ES-I3 (cell line): ENCODE measurements around the gene NANOGP8.

Experiments
- H3K36me3 ChIP-seq: 2 replicates; pipeline ENCODE4 v1.6.1; 2013; ENCODE audit warnings: mild to moderate bottlenecking, low read length, control low read depth, moderate library complexity; ENCODE audit not compliant: insufficient read depth
- H3K4me1 ChIP-seq: 2 replicates; pipeline ENCODE4 v1.6.1; 2013; ENCODE audit warnings: mild to moderate bottlenecking, control low read depth, low read length; ENCODE audit not compliant: insufficient read depth
- H3K9ac ChIP-seq: 2 replicates; pipeline ENCODE4 v1.6.1; 2013; ENCODE audit warnings: low read depth, mild to moderate bottlenecking, low read length, moderate library complexity
- H3K9me3 ChIP-seq: 2 replicates; pipeline ENCODE4 v1.6.1; 2013; ENCODE audit warnings: mild to moderate bottlenecking, low read length, moderate library complexity; ENCODE audit not compliant: control insufficient read depth, insufficient read depth

The NANOGP8 gene

GRCh38 chr15:35060591-35060990 lies 24.5 kb downstream of the NANOGP8 start:
- Histone ChIP-seq H3K9ac (no peak overlapping the region), H3K9me3 (no peaks in the 10 kb centered on the region), H3K4me1 (peaks cover 31% of the 10 kb centered on the region), H3K36me3 (no peaks in the 10 kb centered on the region)

DNA sequence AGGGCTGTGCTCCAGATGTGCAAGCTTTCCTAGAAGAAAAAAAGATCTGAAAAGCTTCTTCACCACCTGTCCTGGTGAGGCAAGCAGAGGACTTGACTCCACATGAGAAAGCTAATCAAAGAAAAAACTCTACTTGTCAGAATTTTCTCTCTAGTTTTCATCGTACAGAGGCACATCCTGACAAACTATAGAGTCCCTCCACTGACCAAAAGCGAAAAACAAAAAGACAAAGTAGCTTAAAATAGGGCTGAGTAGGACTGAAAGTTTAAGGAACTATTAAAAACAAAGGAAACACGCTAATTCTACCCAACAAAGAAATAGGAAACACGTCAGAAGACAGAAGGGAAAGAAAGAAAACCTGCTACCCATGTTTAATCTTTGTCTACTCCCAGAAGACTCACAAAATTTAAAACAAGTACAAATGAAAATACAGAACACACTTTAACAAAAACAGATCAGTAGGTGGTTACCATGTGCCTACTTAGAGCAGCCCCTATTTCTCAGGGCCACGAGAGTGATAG lies 26.5 kb downstream of the NANOGP8 start:
- H3K9ac ChIP-seq: no peak overlapping the region
- H3K9me3 ChIP-seq: no peaks in the 10 kb centered on the region
- H3K4me1 ChIP-seq: peaks cover 21% of the 10 kb centered on the region
- H3K36me3 ChIP-seq: no peaks in the 10 kb centered on the region

DNA sequence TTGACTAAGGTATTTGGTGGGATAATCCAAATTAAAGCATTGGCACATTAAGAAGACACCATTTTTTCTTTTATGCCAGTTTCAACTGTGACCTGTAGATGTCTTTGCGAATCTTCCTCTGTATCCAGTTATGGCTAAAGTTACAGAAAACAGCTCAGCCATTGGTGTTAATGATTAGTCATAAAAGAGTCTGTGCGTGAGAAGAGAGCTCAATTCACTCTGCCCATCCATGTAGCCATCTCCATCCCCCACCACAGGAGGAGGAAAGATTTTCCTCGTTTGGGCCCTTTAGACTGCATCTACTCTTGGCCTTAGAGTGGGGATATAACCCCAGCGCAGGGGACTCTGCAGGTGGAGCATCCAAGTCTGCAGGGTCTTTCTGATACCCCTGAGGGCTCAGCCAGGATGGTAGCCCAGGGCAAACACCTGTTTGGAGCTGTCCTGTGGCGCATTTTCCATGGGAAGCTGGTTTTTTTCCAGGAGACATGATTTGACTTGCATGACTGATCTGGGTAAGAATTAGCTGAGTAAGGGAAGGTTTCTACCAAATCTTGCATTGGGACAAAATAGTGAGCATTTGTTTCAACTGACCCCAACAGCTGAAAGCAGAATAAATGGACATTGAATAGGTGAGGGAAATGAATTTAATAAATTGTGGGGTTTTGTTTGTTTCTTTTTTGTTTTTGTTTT lies 29.5 kb downstream of the NANOGP8 start:
- Histone ChIP-seq H3K4me1 (peaks cover 4% of the 10 kb centered on the region), H3K36me3 (no peaks in the 10 kb centered on the region), H3K9me3 (no peaks in the 10 kb centered on the region), H3K9ac (no peak overlapping the region)

DNA sequence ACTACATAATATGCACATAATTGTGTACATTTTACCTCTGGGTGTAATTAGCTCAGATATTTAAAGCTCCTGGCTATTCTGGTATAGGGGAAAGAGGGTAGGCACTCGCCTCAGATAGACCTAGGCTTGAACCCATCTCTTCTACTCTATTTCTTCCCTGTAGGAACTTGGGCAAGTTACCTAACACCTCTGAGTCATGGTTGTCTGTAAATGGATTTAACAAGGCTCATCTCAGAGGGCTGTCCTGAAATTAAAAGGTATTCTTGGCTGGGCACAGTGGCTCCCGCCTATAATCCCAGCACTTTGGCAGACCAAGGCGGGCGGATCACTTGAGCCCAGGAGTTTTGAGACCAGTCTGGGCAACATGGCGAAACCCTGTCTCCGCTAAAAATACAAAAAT lies 30.7 kb downstream of the NANOGP8 start:
- peaks cover 4% of the 10 kb centered on the region for H3K4me1 ChIP-seq
- no peak overlapping the region for H3K9ac ChIP-seq
- H3K36me3 ChIP-seq: no peaks in the 10 kb centered on the region
- no peaks in the 10 kb centered on the region for H3K9me3 ChIP-seq

DNA sequence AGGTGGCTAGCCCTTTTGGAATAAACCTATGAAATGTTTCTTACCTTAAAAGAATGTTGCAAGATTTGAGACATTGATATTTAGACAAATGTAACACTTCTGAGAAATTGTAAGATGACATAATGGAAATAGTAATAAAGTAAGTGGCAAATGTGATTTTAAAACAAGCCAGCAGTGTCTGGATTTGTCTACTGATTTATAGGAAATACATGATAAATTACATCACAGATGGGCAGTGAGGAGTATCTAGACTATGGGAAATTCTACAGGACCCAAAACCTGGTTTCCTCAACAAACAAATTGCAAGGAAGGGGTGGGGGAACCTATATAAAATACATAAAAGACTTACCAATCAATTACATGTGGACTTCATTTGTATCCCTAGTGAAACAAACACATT lies 37.1 kb downstream of the NANOGP8 start:
- Histone ChIP-seq H3K9me3 (no peaks in the 10 kb centered on the region), H3K9ac (no peak overlapping the region), H3K36me3 (no peaks in the 10 kb centered on the region), H3K4me1 (0 out of 2 replicates have a peak, but pooled peaks cover 4% of the 10 kb centered on the region)

DNA sequence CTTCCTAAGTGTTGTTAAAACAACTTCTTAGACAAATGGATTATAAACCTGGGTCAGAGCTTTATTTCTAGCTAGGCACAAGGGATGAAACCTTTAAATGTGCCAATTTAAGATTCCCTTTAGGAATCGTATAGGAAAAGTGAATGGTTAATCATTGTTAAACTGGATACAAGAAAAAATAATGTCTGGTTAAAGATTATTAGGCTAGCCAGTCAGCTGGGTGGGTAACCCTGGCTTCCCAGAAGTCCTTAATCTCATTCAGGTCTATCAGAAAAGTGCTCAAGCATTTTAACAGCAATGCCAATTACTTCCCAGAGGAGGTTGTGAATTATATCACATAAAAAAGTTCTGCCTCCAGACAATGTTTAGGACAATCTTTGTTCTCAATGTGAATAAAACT lies 37.6 kb downstream of the NANOGP8 start:
- H3K4me1 ChIP-seq: 0 out of 2 replicates have a peak, but pooled peaks cover 4% of the 10 kb centered on the region
- no peaks in the 10 kb centered on the region for H3K36me3 ChIP-seq
- H3K9ac ChIP-seq: no peak overlapping the region
- H3K9me3 ChIP-seq: no peaks in the 10 kb centered on the region

GRCh38 chr15:35043373-35044095 lies 41.6 kb downstream of the NANOGP8 start:
- no peaks in the 10 kb centered on the region for H3K36me3 ChIP-seq
- no peaks in the 10 kb centered on the region for H3K9me3 ChIP-seq
- H3K9ac ChIP-seq: no peak overlapping the region
- H3K4me1 ChIP-seq: peaks cover 19% of the 10 kb centered on the region

DNA sequence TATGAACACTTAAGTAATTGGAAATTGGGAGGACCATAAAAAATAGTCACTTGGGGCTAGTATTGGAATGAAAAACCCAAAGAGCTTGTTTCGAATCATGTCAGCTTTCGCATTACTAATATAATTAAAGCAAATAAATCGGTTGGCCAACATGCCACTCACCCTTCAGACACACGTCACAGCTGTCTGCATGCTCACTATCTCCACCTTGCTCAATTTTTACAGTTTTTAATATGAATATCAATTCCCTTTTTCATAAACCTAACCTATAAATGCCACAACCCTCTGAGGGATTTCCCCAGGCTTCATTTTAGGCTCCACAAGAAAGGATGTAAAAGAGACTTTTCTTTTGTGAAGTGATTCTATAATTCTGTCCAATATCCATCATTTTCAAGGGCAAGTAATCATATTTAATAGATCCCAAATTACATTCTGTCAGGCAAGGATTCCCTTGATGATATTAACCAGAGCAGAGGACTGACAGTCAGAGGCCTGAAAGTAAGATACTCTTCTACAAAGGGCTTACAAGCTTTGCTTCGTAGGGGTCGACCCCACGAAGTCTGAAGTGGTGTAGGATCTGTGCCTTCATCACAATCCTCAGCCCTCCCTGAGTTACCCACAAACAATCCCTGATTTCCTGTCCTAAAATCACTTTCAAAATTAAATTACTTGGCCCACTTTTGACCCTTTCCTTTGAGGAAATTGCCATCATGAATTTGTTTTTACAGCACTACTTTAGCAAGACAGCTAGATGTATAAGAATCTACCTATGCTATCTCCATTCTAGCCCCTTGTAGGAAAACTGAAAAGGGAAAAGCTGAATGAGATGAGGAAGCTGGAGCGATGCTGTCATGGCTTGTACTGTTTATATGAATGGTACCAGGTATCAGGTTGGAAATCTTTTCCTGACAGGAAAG lies 44.5 kb downstream of the NANOGP8 start:
- no peak overlapping the region for H3K9ac ChIP-seq
- no peaks in the 10 kb centered on the region for H3K36me3 ChIP-seq
- peaks cover 22% of the 10 kb centered on the region for H3K4me1 ChIP-seq
- H3K9me3 ChIP-seq: no peaks in the 10 kb centered on the region

- peaks cover 18% of the 10 kb centered on the region for H3K4me1 ChIP-seq
- no peaks in the 10 kb centered on the region for H3K9me3 ChIP-seq
- H3K36me3 ChIP-seq: no peaks in the 10 kb centered on the region
- no peak overlapping the region for H3K9ac ChIP-seq
Observed at GRCh38 chr15:35038626-35039451, 46.3 kb downstream of the NANOGP8 start.
